ENCODE measurements around the gene AKR1D1.
"Not testable (repeated sequence)": the region's sequence is repeated elsewhere in the genome, so short reads cannot be mapped to it uniquely, and the experiment has no call there.

Gene AKR1D1

GRCh38 chr7:138076196-138076595, at the start of gene AKR1D1:
Gene AKR1D1 (plus strand): TSS chr7:138076459. CDS start chr7:138076519, 60 bp downstream.
- no peak for DNase-seq
- intact Hi-C loops (cut with DNase I) = no loop called here

GRCh38 chr7:138027100-138027499, 49.2 kb upstream of the AKR1D1 start:
- DNase-seq = no peak
- intact Hi-C loops (cut with DNase I) = no loop called here

- intact Hi-C loops (cut with DNase I) = no loop called here
Observed at GRCh38 chr7:138029126-138029525, 47.1 kb upstream of the AKR1D1 start.

GRCh38 chr7:138029941-138030340, 46.3 kb upstream of the AKR1D1 start:
- DNase-seq = no peak
- intact Hi-C loops (cut with DNase I) = no loop called here

More at GRCh38 chr7:138029126-138029525, 47.1 kb upstream of the AKR1D1 start:
- DNase-seq = no peak

GRCh38 chr7:138030679-138031351, 45.4 kb upstream of the AKR1D1 start:
- no peak for DNase-seq
- intact Hi-C loops (cut with DNase I) = no loop called here

- no peak for DNase-seq
- intact Hi-C loops (cut with DNase I) = no loop called here
Observed at GRCh38 chr7:138032186-138032585, 44.1 kb upstream of the AKR1D1 start.

- intact Hi-C loops (cut with DNase I) = no loop called here
- DNase-seq = no peak
Observed at GRCh38 chr7:138032770-138033169, 43.5 kb upstream of the AKR1D1 start.

- intact Hi-C loops (cut with DNase I) = no loop called here
- DNase-seq = no peak
Observed at GRCh38 chr7:138033241-138033640, 43.0 kb upstream of the AKR1D1 start.

- intact Hi-C loops (cut with DNase I) = no loop called here
- DNase-seq = no peak
Observed at GRCh38 chr7:138036135-138036534, 40.1 kb upstream of the AKR1D1 start.

GRCh38 chr7:138040063-138040462, 36.2 kb upstream of the AKR1D1 start:
- intact Hi-C loops (cut with DNase I); DNase-seq: not testable (repeated sequence)

GRCh38 chr7:138044897-138045296, 31.4 kb upstream of the AKR1D1 start:
- intact Hi-C loops (cut with DNase I) = no loop called here
- DNase-seq = no peak

GRCh38 chr7:138047907-138048306, 28.4 kb upstream of the AKR1D1 start:
- intact Hi-C loops (cut with DNase I) = no loop called here
- no peak for DNase-seq

- no peak for DNase-seq
- intact Hi-C loops (cut with DNase I) = no loop called here
Observed at GRCh38 chr7:138049505-138050116, 26.6 kb upstream of the AKR1D1 start.

GRCh38 chr7:138051712-138052247, 24.5 kb upstream of the AKR1D1 start:
- intact Hi-C loops (cut with DNase I) = not testable (repeated sequence)

GRCh38 chr7:138052696-138053095, 23.6 kb upstream of the AKR1D1 start:
- intact Hi-C loops (cut with DNase I) = no loop called here
- no peak for DNase-seq

More at GRCh38 chr7:138051712-138052247, 24.5 kb upstream of the AKR1D1 start:
- not testable (repeated sequence) for DNase-seq

GRCh38 chr7:138055698-138056097, 20.6 kb upstream of the AKR1D1 start:
- DNase-seq; intact Hi-C loops (cut with DNase I): not testable (repeated sequence)

GRCh38 chr7:138063400-138063799, 12.9 kb upstream of the AKR1D1 start:
- no peak for DNase-seq
- intact Hi-C loops (cut with DNase I) = no loop called here

- intact Hi-C loops (cut with DNase I) = no loop called here
- DNase-seq = no peak
Observed at GRCh38 chr7:138064856-138065357, 11.4 kb upstream of the AKR1D1 start.

- intact Hi-C loops (cut with DNase I) = no loop called here
- no peak for DNase-seq
Observed at GRCh38 chr7:138065827-138066226, 10.4 kb upstream of the AKR1D1 start.

GRCh38 chr7:138066954-138067394, 9.3 kb upstream of the AKR1D1 start:
- intact Hi-C loops (cut with DNase I) = no loop called here
- DNase-seq = no peak

- intact Hi-C loops (cut with DNase I) = no loop called here
Observed at GRCh38 chr7:138067774-138068173, 8.5 kb upstream of the AKR1D1 start.

GRCh38 chr7:138070908-138071307, 5.4 kb upstream of the AKR1D1 start:
- no peak for DNase-seq
- intact Hi-C loops (cut with DNase I) = no loop called here

More at GRCh38 chr7:138067774-138068173, 8.5 kb upstream of the AKR1D1 start:
- no peak for DNase-seq

Data from posterior cingulate gyrus (tissue), 11 donors.